CD8-positive, alpha-beta memory T cell (primary cell): ENCODE data around the gene NUP58. TPM values are rescaled to one million over a fixed set of nuclear protein-coding genes. Genes with fewer than 3 reads are reported as not detected.

ENCODE experiments used
- CTCF ChIA-PET: fragments of 350-600 bp; sonication (Branson Sonifier 250); formaldehyde crosslinking; loops from one replicate; lab custom pipeline; 2021; ENCODE audit warnings: antibody characterized with exemption; lab: Charles Lee
- POLR2A ChIA-PET: fragments of 350-600 bp; sonication (Branson Sonifier 250); formaldehyde crosslinking; loops from one replicate; lab custom pipeline; 2021; ENCODE audit warnings: antibody characterized with exemption; lab: Charles Lee
- DNase-seq, 5 donors: peaks; one replicate each; pipeline versions ENCODE4 v3.0.0 to v3.0.0-alpha.2; 2020 to 2022; ENCODE audit warnings: mixed read lengths in 1 of 5
- H3K27ac ChIP-seq: one replicate; pipeline ENCODE4 v1.7.0; 2013; ENCODE audit warnings: low read depth, mild to moderate bottlenecking, low read length, moderate library complexity
- H3K27me3 ChIP-seq: 2 replicates; pipeline ENCODE4 v1.7.0; 2013; ENCODE audit warnings: low read length, mild to moderate bottlenecking; ENCODE audit not compliant: insufficient read depth, poor library complexity, severe bottlenecking
- H3K36me3 ChIP-seq: 2 replicates; pipeline ENCODE4 v1.7.0; 2013; ENCODE audit warnings: mild to moderate bottlenecking, low read length, moderate library complexity; ENCODE audit not compliant: insufficient read depth
- H3K4me1 ChIP-seq: 2 replicates; pipeline ENCODE4 v1.7.0; 2013; ENCODE audit warnings: mild to moderate bottlenecking, low read length, moderate library complexity; ENCODE audit not compliant: insufficient read depth
- H3K4me3 ChIP-seq: 2 replicates; pipeline ENCODE4 v1.7.0; 2013; ENCODE audit warnings: mild to moderate bottlenecking, low read length
- H3K9me3 ChIP-seq: 2 replicates; pipeline ENCODE4 v1.7.0; 2013; ENCODE audit warnings: mild to moderate bottlenecking, low read length
- H3K27ac Mint-ChIP-seq, 8 donors: one replicate each; pipeline ENCODE4 v1.8.0; 2020 to 2021; ENCODE audit warnings: mixed read lengths in 8 of 8, mild to moderate bottlenecking in 6 of 8, inconsistent platforms in 3 of 8, moderate library complexity in 3 of 8
- H3K27me3 Mint-ChIP-seq, 2 donors: one replicate each; pipeline ENCODE4 v1.8.0; 2020 to 2021; ENCODE audit warnings: mixed read lengths in 2 of 2, mild to moderate bottlenecking in 1 of 2, moderate library complexity in 1 of 2
- H3K36me3 Mint-ChIP-seq, 3 donors: one replicate each; pipeline ENCODE4 v1.8.0; 2020 to 2021; ENCODE audit warnings: mixed read lengths in 3 of 3, inconsistent platforms in 1 of 3, mild to moderate bottlenecking in 1 of 3
- H3K4me1 Mint-ChIP-seq, 3 donors: one replicate each; pipeline ENCODE4 v1.8.0; 2020 to 2021; ENCODE audit warnings: mixed read lengths in 3 of 3, inconsistent platforms in 1 of 3, mild to moderate bottlenecking in 1 of 3
- H3K4me3 Mint-ChIP-seq, 7 donors: one replicate each; pipeline ENCODE4 v1.8.0; 2020 to 2021; ENCODE audit warnings: mixed read lengths in 7 of 7, mild to moderate bottlenecking in 6 of 7, moderate library complexity in 4 of 7, inconsistent platforms in 2 of 7
- H3K9me3 Mint-ChIP-seq, 5 donors: one replicate each; pipeline ENCODE4 v1.8.0; 2020 to 2022; ENCODE audit warnings: mixed read lengths in 5 of 5, mild to moderate bottlenecking in 3 of 5, moderate library complexity in 2 of 5, inconsistent platforms in 1 of 5
- polyA plus RNA-seq: library from polyadenylated mRNA; unstranded; fragments of 300-500 nt; fragmentation: Illumina TruSeq; gene quantifications from one replicate; pipeline ENCODE4 v1.2.3, GENCODE V29; 2021
- total RNA-seq, 2 experiments: library from RNA; stranded (reverse); gene quantifications; one replicate each; pipeline ENCODE4 v1.2.3, GENCODE V29; 2021

Gene NUP58
- total and polyA plus RNA-seq, 3 experiments from 2014 or later: 14.5 to 124 (median 123) TPM

DNA sequence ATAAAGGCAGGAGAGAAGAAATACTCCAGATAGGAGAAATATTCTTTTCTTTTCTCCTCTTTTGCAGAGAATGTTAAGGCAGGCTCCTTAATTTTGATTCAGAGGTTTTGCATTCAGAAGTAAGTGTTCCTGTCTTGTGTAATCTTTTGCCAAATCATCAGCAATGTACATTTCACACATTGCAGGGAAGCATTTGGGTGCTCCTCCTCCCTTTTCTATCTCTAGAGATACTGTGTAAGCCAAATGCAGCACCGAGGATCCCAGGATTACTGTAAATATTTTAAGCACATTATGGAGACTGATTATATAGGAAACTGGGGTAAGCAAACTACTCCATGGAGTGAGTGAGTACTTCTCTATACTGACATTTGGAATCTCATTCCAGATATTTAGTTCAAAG lies 77.6 kb downstream of the NUP58 start:
- no peaks in the 10 kb centered on the region for H3K9me3 ChIP-seq
- ChIA-PET CTCF (no interaction called here), POLR2A (no interaction called here)
- H3K27ac ChIP-seq: no peak overlapping the region
- peaks cover 6% of the 10 kb centered on the region for H3K27me3 ChIP-seq
- H3K27ac Mint-ChIP-seq: no peak overlapping the region
- DNase-seq: no peak
- H3K36me3 Mint-ChIP-seq: no peaks in the 10 kb centered on the region
- H3K4me1 Mint-ChIP-seq: peaks cover 0 to 8% (median 3%) of the 10 kb centered on the region in 3 donors
- no peak overlapping the region for H3K4me3 ChIP-seq
- no peaks in the 10 kb centered on the region for H3K36me3 ChIP-seq
- H3K9me3 Mint-ChIP-seq: peaks cover 0 to 2% (median 0%) of the 10 kb centered on the region in 5 donors
- peaks cover 16 to 42% of the 10 kb centered on the region in 2 donors for H3K27me3 Mint-ChIP-seq
- no peaks in the 10 kb centered on the region for H3K4me1 ChIP-seq
- H3K4me3 Mint-ChIP-seq: no peak overlapping the region

- no peaks in the 10 kb centered on the region for H3K4me1 ChIP-seq
- H3K27ac ChIP-seq: no peak overlapping the region
- no peaks in the 10 kb centered on the region for H3K36me3 ChIP-seq
- H3K9me3 Mint-ChIP-seq: peaks cover 0 to 3% (median 0%) of the 10 kb centered on the region in 5 donors
- no peak overlapping the region for H3K27ac Mint-ChIP-seq
- no peak for DNase-seq
- H3K27me3 Mint-ChIP-seq: peaks cover 10 to 41% of the 10 kb centered on the region in 2 donors
- H3K27me3 ChIP-seq: no peaks in the 10 kb centered on the region
- H3K4me1 Mint-ChIP-seq: peaks cover 0 to 7% (median 3%) of the 10 kb centered on the region in 3 donors
- no peaks in the 10 kb centered on the region for H3K9me3 ChIP-seq
- no peak overlapping the region for H3K4me3 Mint-ChIP-seq
- H3K36me3 Mint-ChIP-seq: no peaks in the 10 kb centered on the region
- ChIA-PET POLR2A (no interaction called here), CTCF (no interaction called here)
- no peak overlapping the region for H3K4me3 ChIP-seq
Observed at GRCh38 chr13:25380082-25380481, 78.7 kb downstream of the NUP58 start.

DNA sequence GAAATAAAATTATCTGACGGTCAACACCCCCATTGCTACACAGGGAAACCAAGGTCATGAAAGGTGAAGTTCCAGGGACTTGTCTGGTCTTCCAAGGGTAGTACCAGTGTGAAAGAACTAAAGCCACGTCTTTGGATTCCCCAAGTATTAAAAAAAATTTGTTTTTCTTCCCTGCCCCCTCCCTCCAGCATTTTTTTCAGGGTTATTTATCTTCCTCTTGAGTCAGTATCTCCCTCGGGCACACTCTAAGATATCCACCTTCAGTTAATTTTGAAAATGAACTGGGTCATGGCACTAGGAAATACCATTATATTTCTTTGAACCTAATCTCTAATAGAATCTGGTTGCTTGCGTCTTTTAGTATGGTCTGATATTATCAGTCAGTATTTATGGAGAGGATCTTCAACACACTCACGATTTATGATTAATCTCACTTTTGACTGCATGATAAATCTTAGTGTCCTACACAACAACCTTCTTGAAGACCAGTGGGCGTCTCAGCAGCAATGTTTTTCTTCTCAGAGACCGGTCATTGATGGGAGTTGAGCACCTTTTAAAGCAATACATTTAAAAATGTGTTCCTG lies 79.4 kb downstream of the NUP58 start:
- ChIA-PET CTCF (no interaction called here), POLR2A (no interaction called here)

GRCh38 chr13:25384758-25385410 lies 83.5 kb downstream of the NUP58 start:
- no peaks in the 10 kb centered on the region for H3K36me3 ChIP-seq
- Mint-ChIP-seq H3K36me3 (no peaks in the 10 kb centered on the region), H3K27ac (no peak overlapping the region), H3K4me1 (no peaks in the 10 kb centered on the region), H3K4me3 (no peak overlapping the region), H3K9me3 (peaks cover 0 to 3% (median 2%) of the 10 kb centered on the region in 5 donors), H3K27me3 (peaks cover 16 to 49% of the 10 kb centered on the region in 2 donors)
- no peaks in the 10 kb centered on the region for H3K4me1 ChIP-seq
- H3K4me3 ChIP-seq: no peak overlapping the region
- no peak overlapping the region for H3K27ac ChIP-seq
- peaks cover 3% of the 10 kb centered on the region for H3K27me3 ChIP-seq
- H3K9me3 ChIP-seq: no peaks in the 10 kb centered on the region
- POLR2A ChIA-PET: no interaction called here
- no peak for DNase-seq
- CTCF ChIA-PET: interaction anchor here (2.3 kb wide), 1 partner anchor 9 kb away, joined by 7 read pairs; no protein-coding TSS in a partner anchor

More for the DNA sequence above, 79.4 kb downstream of the NUP58 start:
- no peak for DNase-seq
- Mint-ChIP-seq H3K36me3 (no peaks in the 10 kb centered on the region), H3K4me1 (peaks cover 0 to 1% (median under 1%) of the 10 kb centered on the region in 3 donors), H3K27ac (no peak overlapping the region), H3K9me3 (peaks cover 0 to 3% (median 0%) of the 10 kb centered on the region in 5 donors), H3K4me3 (no peak overlapping the region), H3K27me3 (peaks cover 7 to 36% of the 10 kb centered on the region in 2 donors)
- H3K4me3 ChIP-seq: no peak overlapping the region
- H3K27me3 ChIP-seq: no peaks in the 10 kb centered on the region
- no peaks in the 10 kb centered on the region for H3K9me3 ChIP-seq
- no peak overlapping the region for H3K27ac ChIP-seq
- no peaks in the 10 kb centered on the region for H3K4me1 ChIP-seq
- no peaks in the 10 kb centered on the region for H3K36me3 ChIP-seq

- CTCF ChIA-PET: no interaction called here
- peaks cover 0 to 2% (median 0%) of the 10 kb centered on the region in 5 donors for H3K9me3 Mint-ChIP-seq
Observed at GRCh38 chr13:25391932-25392331, 90.5 kb downstream of the NUP58 start.

More at GRCh38 chr13:25391932-25392331, 90.5 kb downstream of the NUP58 start:
- Mint-ChIP-seq H3K4me1 (no peaks in the 10 kb centered on the region), H3K27ac (no peak overlapping the region), H3K27me3 (peaks cover 18 to 39% of the 10 kb centered on the region in 2 donors), H3K4me3 (no peak overlapping the region), H3K36me3 (no peaks in the 10 kb centered on the region)
- Histone ChIP-seq H3K4me1 (no peaks in the 10 kb centered on the region), H3K36me3 (no peaks in the 10 kb centered on the region), H3K9me3 (no peaks in the 10 kb centered on the region), H3K4me3 (no peak overlapping the region), H3K27ac (no peak overlapping the region), H3K27me3 (peaks cover 3% of the 10 kb centered on the region)
- POLR2A ChIA-PET: no interaction called here
- no peak for DNase-seq

Other genes starting within 250 kb of the NUP58 start
- gene PABPC3, start 205.5 kb upstream of the NUP58 start, total RNA-seq: under 1 TPM; 0.72 to 0.97 TPM
- gene PABPC3, start 205.5 kb upstream of the NUP58 start, polyA plus RNA-seq: 0.09 TPM
- not detected for gene AMER2, start 129.3 kb upstream of the NUP58 start, total RNA-seq
- not detected for gene AMER2, start 129.3 kb upstream of the NUP58 start, polyA plus RNA-seq
- 10 to 100 TPM; 15.9 to 16.9 TPM for gene MTMR6, start 14.1 kb upstream of the NUP58 start, total RNA-seq
- gene MTMR6, start 14.1 kb upstream of the NUP58 start, polyA plus RNA-seq: 15.0 TPM
- gene ATP8A2, start 70.3 kb downstream of the NUP58 start, total RNA-seq: under 1 TPM; 0.58 to 0.63 TPM
- 0.26 TPM for gene ATP8A2, start 70.3 kb downstream of the NUP58 start, polyA plus RNA-seq